Astrocyte (in vitro differentiated cells and primary cell): ENCODE measurements around the gene TNFAIP6. TPM values are rescaled to one million over a fixed set of nuclear protein-coding genes. Genes with fewer than 3 reads are reported as not detected.

Source experiments
- DNase-seq: peaks from one replicate; pipeline ENCODE4 v3.0.0-alpha.2; 2010; ENCODE audit warnings: low read depth
- FAIRE-seq: peaks from 2 replicates; lab custom pipeline; 2011; peaks lifted over from hg19 to GRCh38; lab: Jason Lieb, UNC
- H2AFZ ChIP-seq: 2 replicates; pipeline ENCODE4 v1.6.0; 2012; ENCODE audit warnings: low read depth, low read length, inconsistent platforms
- H3K27ac ChIP-seq: 2 replicates; pipeline ENCODE4 v1.5.1; 2011; ENCODE audit warnings: low read depth, low read length, inconsistent platforms
- H3K27me3 ChIP-seq: 2 replicates; pipeline ENCODE4 v1.6.0; 2011; ENCODE audit warnings: low read length, inconsistent platforms; ENCODE audit not compliant: insufficient read depth
- H3K36me3 ChIP-seq: 2 replicates; pipeline ENCODE4 v1.5.1; 2011; ENCODE audit warnings: low read length, inconsistent platforms; ENCODE audit not compliant: insufficient read depth
- H3K4me1 ChIP-seq: 2 replicates; pipeline ENCODE4 v1.5.1; 2011; ENCODE audit warnings: low read length, inconsistent platforms; ENCODE audit not compliant: insufficient read depth
- H3K4me2 ChIP-seq: 2 replicates; pipeline ENCODE4 v1.6.0; 2012; ENCODE audit warnings: low read length, inconsistent platforms
- H3K4me3 ChIP-seq: 2 replicates; pipeline ENCODE4 v1.5.1; 2011; ENCODE audit warnings: low read depth, mild to moderate bottlenecking, low read length, inconsistent platforms; ENCODE audit not compliant: insufficient read depth
- H3K79me2 ChIP-seq: 2 replicates; pipeline ENCODE4 v1.6.0; 2012; ENCODE audit warnings: mild to moderate bottlenecking, low read length, inconsistent platforms; ENCODE audit not compliant: insufficient read depth
- H3K9ac ChIP-seq: 2 replicates; pipeline ENCODE4 v1.6.0; 2012; ENCODE audit warnings: mild to moderate bottlenecking, low read length, inconsistent platforms
- H3K9me3 ChIP-seq: 2 replicates; pipeline ENCODE4 v1.5.1; 2012; ENCODE audit warnings: low read depth, mild to moderate bottlenecking, low read length, inconsistent platforms; ENCODE audit not compliant: insufficient read depth
- H4K20me1 ChIP-seq: 2 replicates; pipeline ENCODE4 v1.6.0; 2012; ENCODE audit warnings: low read length, inconsistent platforms; ENCODE audit not compliant: insufficient read depth
- H3K27ac Mint-ChIP-seq: one replicate; pipeline ENCODE4 v1.8.0; 2021; ENCODE audit warnings: mild to moderate bottlenecking, mixed read lengths; ENCODE audit not compliant: unreplicated experiment
- H3K27me3 Mint-ChIP-seq: one replicate; pipeline ENCODE4 v1.8.0; 2021; ENCODE audit warnings: low read depth, mixed read lengths; ENCODE audit not compliant: unreplicated experiment
- H3K36me3 Mint-ChIP-seq: one replicate; pipeline ENCODE4 v1.8.0; 2021; ENCODE audit warnings: low read depth, mixed read lengths; ENCODE audit not compliant: unreplicated experiment
- H3K4me1 Mint-ChIP-seq: one replicate; pipeline ENCODE4 v1.8.0; 2021; ENCODE audit warnings: low read depth, mixed read lengths; ENCODE audit not compliant: unreplicated experiment
- H3K4me3 Mint-ChIP-seq: one replicate; pipeline ENCODE4 v1.8.0; 2021; ENCODE audit warnings: mild to moderate bottlenecking, moderate library complexity, mixed read lengths; ENCODE audit not compliant: unreplicated experiment
- H3K9me3 Mint-ChIP-seq: one replicate; pipeline ENCODE4 v1.8.0; 2021; ENCODE audit warnings: mild to moderate bottlenecking, mixed read lengths; ENCODE audit not compliant: unreplicated experiment
- EZH2 ChIP-seq: IDR thresholded peaks from 2 replicates; pipeline ENCODE4 v1.6.1; 2012; ENCODE audit warnings: mild to moderate bottlenecking, low read length, inconsistent platforms; ENCODE audit not compliant: insufficient read depth
- total RNA-seq: library from RNA; stranded (reverse); gene quantifications from 2 replicates; pipeline ENCODE4 v1.2.1, GENCODE V29; 2021
- TF ChIP-seq, protein P1 (sequence below): IDR thresholded peaks from 2 replicates; pipeline ENCODE4 v1.5.1; 2011; ENCODE audit warnings: low read depth, mild to moderate bottlenecking, inconsistent platforms, low read length, moderate library complexity; ENCODE audit not compliant: insufficient read depth

TNFAIP6 gene
- total RNA-seq, 1 donor from 2014 or later: 0.75 TPM

DNA sequence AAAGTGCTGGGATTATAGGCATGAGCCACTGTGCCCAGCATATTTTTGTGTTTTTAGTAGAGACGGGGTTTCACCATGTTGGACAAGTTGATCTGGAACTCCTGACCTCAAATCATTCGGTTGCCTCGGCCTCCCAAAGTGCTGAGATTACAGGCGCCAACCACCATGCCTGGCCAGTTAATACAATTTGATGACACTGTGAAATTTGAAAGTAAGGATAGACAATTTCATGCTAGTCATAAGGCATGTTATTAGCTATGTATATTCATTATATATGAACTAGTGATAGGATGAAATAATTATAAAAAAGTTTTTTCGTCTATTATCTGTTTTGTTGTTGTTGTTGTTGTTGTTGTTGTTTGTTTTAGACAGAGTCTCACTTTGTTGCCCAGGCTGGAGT is 43.8 kb downstream of the TNFAIP6 start:
- TF ChIP-seq, protein P1, sequence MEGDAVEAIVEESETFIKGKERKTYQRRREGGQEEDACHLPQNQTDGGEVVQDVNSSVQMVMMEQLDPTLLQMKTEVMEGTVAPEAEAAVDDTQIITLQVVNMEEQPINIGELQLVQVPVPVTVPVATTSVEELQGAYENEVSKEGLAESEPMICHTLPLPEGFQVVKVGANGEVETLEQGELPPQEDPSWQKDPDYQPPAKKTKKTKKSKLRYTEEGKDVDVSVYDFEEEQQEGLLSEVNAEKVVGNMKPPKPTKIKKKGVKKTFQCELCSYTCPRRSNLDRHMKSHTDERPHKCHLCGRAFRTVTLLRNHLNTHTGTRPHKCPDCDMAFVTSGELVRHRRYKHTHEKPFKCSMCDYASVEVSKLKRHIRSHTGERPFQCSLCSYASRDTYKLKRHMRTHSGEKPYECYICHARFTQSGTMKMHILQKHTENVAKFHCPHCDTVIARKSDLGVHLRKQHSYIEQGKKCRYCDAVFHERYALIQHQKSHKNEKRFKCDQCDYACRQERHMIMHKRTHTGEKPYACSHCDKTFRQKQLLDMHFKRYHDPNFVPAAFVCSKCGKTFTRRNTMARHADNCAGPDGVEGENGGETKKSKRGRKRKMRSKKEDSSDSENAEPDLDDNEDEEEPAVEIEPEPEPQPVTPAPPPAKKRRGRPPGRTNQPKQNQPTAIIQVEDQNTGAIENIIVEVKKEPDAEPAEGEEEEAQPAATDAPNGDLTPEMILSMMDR: no peak
- no peak for TF ChIP-seq EZH2
- no peaks in the 10 kb centered on the region for H3K4me1 ChIP-seq
- H3K4me3 Mint-ChIP-seq: no peak overlapping the region
- H3K27ac Mint-ChIP-seq: no peak overlapping the region
- no peaks in the 10 kb centered on the region for H4K20me1 ChIP-seq
- no peaks in the 10 kb centered on the region for H3K79me2 ChIP-seq
- H3K36me3 Mint-ChIP-seq: no peaks in the 10 kb centered on the region
- no peak overlapping the region for H3K4me2 ChIP-seq
- DNase-seq: no peak
- H3K27me3 ChIP-seq: no peaks in the 10 kb centered on the region
- no peak overlapping the region for H3K4me3 ChIP-seq
- no peak for FAIRE-seq
- H3K9ac ChIP-seq: no peak overlapping the region
- no peaks in the 10 kb centered on the region for H3K27me3 Mint-ChIP-seq
- H3K27ac ChIP-seq: no peak overlapping the region
- H2AFZ ChIP-seq: no peak overlapping the region
- H3K36me3 ChIP-seq: no peaks in the 10 kb centered on the region
- no peaks in the 10 kb centered on the region for H3K9me3 ChIP-seq
- no peaks in the 10 kb centered on the region for H3K9me3 Mint-ChIP-seq
- no peaks in the 10 kb centered on the region for H3K4me1 Mint-ChIP-seq

DNA sequence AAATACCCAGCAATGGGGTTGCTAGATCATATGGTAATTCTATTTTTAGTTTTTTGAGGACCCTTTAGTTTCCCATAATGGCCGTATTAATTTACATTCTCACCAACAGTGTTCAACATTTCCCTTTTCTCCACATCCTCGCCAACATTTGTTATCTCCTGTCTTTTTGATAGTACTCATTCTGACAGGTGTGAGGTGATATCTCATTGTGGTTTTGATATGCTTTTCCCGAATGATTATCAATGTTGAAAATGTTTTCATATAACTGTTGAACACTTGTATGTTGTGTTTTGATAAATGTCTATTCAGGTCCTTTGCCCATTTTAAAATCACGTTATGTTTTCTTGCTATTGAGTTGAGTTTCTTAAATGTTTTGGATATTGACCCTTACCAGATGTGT is 46.5 kb downstream of the TNFAIP6 start:
- Mint-ChIP-seq H3K27ac (no peak overlapping the region), H3K27me3 (no peaks in the 10 kb centered on the region), H3K9me3 (no peaks in the 10 kb centered on the region), H3K4me1 (no peaks in the 10 kb centered on the region), H3K4me3 (no peak overlapping the region), H3K36me3 (no peaks in the 10 kb centered on the region)
- Histone ChIP-seq H3K4me1 (no peaks in the 10 kb centered on the region), H3K27ac (no peak overlapping the region), H3K79me2 (no peaks in the 10 kb centered on the region), H3K4me2 (no peak overlapping the region), H3K9me3 (no peaks in the 10 kb centered on the region), H3K9ac (no peak overlapping the region), H3K36me3 (no peaks in the 10 kb centered on the region), H3K27me3 (no peaks in the 10 kb centered on the region), H4K20me1 (no peaks in the 10 kb centered on the region), H3K4me3 (no peak overlapping the region), H2AFZ (no peak overlapping the region)
- DNase-seq (no peak), FAIRE-seq (no peak)
- no peak for TF ChIP-seq EZH2
- TF ChIP-seq, protein P1: no peak

DNA sequence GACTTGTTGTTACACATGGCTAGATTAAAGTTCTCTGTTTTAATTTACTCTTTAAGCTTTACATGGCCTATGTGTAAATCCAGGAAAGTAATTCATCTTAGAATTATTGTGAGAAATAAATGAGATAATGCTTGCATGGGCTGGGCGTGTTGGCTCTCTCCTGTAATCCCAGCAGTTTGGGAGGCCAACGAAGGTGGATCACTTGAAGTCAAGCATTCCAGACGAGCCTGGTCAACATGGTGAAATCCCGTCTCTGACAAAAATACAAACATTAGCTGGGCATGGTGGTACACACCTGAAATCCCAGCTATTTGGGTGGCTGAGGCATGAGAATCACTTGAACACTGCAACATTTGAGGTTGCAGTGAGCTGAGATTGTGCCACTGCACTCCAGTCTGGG is 48.0 kb downstream of the TNFAIP6 start:
- Histone ChIP-seq H3K4me1 (no peaks in the 10 kb centered on the region), H3K9me3 (no peaks in the 10 kb centered on the region), H3K79me2 (peaks cover 7% of the 10 kb centered on the region), H3K27me3 (no peaks in the 10 kb centered on the region), H2AFZ (no peak overlapping the region), H3K9ac (no peak overlapping the region), H3K36me3 (no peaks in the 10 kb centered on the region), H3K4me2 (no peak overlapping the region), H4K20me1 (no peaks in the 10 kb centered on the region), H3K27ac (no peak overlapping the region), H3K4me3 (no peak overlapping the region)
- TF ChIP-seq, protein P1: no peak
- TF ChIP-seq EZH2: no peak
- Mint-ChIP-seq H3K36me3 (no peaks in the 10 kb centered on the region), H3K27me3 (no peaks in the 10 kb centered on the region), H3K4me3 (no peak overlapping the region), H3K4me1 (no peaks in the 10 kb centered on the region), H3K27ac (no peak overlapping the region), H3K9me3 (no peaks in the 10 kb centered on the region)
- FAIRE-seq (no peak), DNase-seq (no peak)
